OCI-LY7 (cell line): ENCODE results near the gene DRG2. TPM values are rescaled to one million over a fixed set of nuclear protein-coding genes. Genes with fewer than 3 reads are reported as not detected.

Experiments
- BruUV-seq: library from RNA; stranded (reverse); fragments of 400-500 nt; replicated peaks from 2 replicates; lab custom pipeline; 2021; lab: Mats Ljungman, UMichigan
- CTCF ChIA-PET: fragments of 300-600 bp; sonication (Branson Sonifier 250); formaldehyde crosslinking; loops from one replicate; lab custom pipeline; 2022; ENCODE audit warnings: antibody characterized with exemption; ENCODE audit not compliant: unreplicated experiment; lab: Charles Lee
- POLR2A ChIA-PET: fragments of 300-600 bp; sonication (Branson Sonifier 250); formaldehyde crosslinking; loops from one replicate; lab custom pipeline; 2022; ENCODE audit warnings: antibody characterized with exemption; lab: Charles Lee
- DNase-seq: peaks from one replicate; pipeline ENCODE4 v3.0.0-alpha.2; 2015; ENCODE audit warnings: low spot score
- H2AFZ ChIP-seq: fragments of 200-600 bp; sonication (generic), shearing (Covaris generic); 2 replicates; pipeline ENCODE4 v1.6.1; 2014; ENCODE audit warnings: mild to moderate bottlenecking, antibody characterized with exemption, low read length, moderate library complexity
- H3K27ac ChIP-seq: fragments of 200-600 bp; sonication (generic); 2 replicates; pipeline ENCODE4 v1.5.1; 2014; ENCODE audit warnings: mixed run types, low read depth, mild to moderate bottlenecking, moderate library complexity, low read length, inconsistent platforms; ENCODE audit not compliant: poor library complexity, severe bottlenecking
- H3K36me3 ChIP-seq: fragments of 200-600 bp; sonication (generic); 2 replicates; pipeline ENCODE4 v1.6.1; 2014; ENCODE audit warnings: mild to moderate bottlenecking, antibody characterized with exemption, low read length, moderate library complexity, mixed read lengths; ENCODE audit not compliant: insufficient read depth
- H3K4me1 ChIP-seq: fragments of 200-600 bp; sonication (generic); 2 replicates; pipeline ENCODE4 v1.5.1; 2014; ENCODE audit warnings: mild to moderate bottlenecking, low read length; ENCODE audit not compliant: insufficient read depth, poor library complexity, severe bottlenecking
- H3K4me2 ChIP-seq: fragments of 200-600 bp; sonication (generic); 2 replicates; pipeline ENCODE4 v1.6.1; 2014; ENCODE audit warnings: mild to moderate bottlenecking, low read length
- H3K4me3 ChIP-seq: fragments of 200-600 bp; sonication (generic); 2 replicates; pipeline ENCODE4 v1.5.1; 2014; ENCODE audit warnings: mild to moderate bottlenecking, low read depth, low read length; ENCODE audit not compliant: poor library complexity, severe bottlenecking
- H3K79me2 ChIP-seq: fragments of 200-600 bp; sonication (generic); 2 replicates; pipeline ENCODE4 v1.6.1; 2016; ENCODE audit warnings: low read depth, mild to moderate bottlenecking, low read length, moderate library complexity, mixed read lengths; ENCODE audit not compliant: insufficient read depth
- H3K9me2 ChIP-seq: fragments of 200-600 bp; sonication (generic); 2 replicates; pipeline ENCODE4 v1.6.1; 2016; ENCODE audit warnings: mild to moderate bottlenecking, low read length, mixed read lengths; ENCODE audit not compliant: insufficient read depth
- H3K9me3 ChIP-seq: fragments of 200-600 bp; sonication (generic); 2 replicates; pipeline ENCODE4 v1.6.1; 2014; ENCODE audit warnings: mild to moderate bottlenecking, mixed run types, low read length, mixed read lengths
- H4K20me1 ChIP-seq: fragments of 200-600 bp; sonication (generic); 2 replicates; pipeline ENCODE4 v1.6.1; 2014; ENCODE audit warnings: mild to moderate bottlenecking, antibody characterized with exemption, low read length, moderate library complexity, mixed read lengths; ENCODE audit not compliant: insufficient read depth
- CTCF ChIP-seq: fragments of 200-600 bp; sonication (generic); conservative IDR thresholded peaks from 2 replicates; pipeline ENCODE4 v1.5.1; 2014; ENCODE audit warnings: mild to moderate bottlenecking, antibody characterized with exemption, low read length, moderate library complexity, mixed read lengths
- EZH2phosphoT487 ChIP-seq: fragments of 200-600 bp; sonication (generic); IDR thresholded peaks from 2 replicates; pipeline ENCODE4 v1.6.1; 2018; ENCODE audit warnings: low read depth, borderline replicate concordance, mild to moderate bottlenecking, mixed run types, antibody characterized with exemption, low read length, moderate library complexity, mixed read lengths
- intact Hi-C: fragments of 100-400 bp; cut with micrococcal nuclease; formaldehyde crosslinking; loops from one replicate; pipeline ENCODE4 v1.10.0; 2022; ENCODE audit not compliant: unreplicated experiment
- total RNA-seq, 2 experiments: library from RNA; depleted of rRNA in 1 of 2; stranded (reverse); fragments of >200 nt in 1 of 2; shearing (Covaris generic) in 1 of 2; gene quantifications; 2 replicates each; pipeline ENCODE4 v1.2.3, GENCODE V29; 2014 to 2022

DRG2 gene
- total RNA-seq, 2 experiments from 2014 or later = 60.4 to 62.6 TPM

DNA sequence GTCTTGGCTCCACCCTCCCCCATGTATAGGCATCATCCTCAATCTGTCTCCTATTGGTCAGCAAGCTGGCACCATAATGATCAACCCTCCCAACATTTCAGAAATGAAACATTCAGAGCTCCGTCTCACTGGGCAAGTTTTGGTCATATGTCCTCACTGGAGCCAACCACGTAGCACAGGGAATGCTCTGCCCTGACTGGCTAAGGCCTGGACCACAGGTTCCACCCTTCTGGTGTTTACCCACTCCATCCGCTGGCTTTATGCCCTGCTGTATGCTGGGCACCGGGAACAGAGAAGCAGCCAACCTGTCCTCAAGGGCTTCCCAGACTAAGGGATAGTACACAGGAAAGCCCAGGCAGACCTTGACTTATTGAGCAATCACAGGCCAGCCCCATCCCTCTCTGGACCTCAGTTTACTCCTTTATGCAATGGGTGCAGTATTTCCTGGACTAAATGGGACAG lies 41.3 kb downstream of the DRG2 start:
- no peaks in the 10 kb centered on the region for H3K9me2 ChIP-seq
- no peak overlapping the region for H3K27ac ChIP-seq
- POLR2A ChIA-PET = no interaction called here
- no peaks in the 10 kb centered on the region for H3K36me3 ChIP-seq
- BruUV-seq = no TSS peak
- intact Hi-C loops = no loop called here
- no peaks in the 10 kb centered on the region for H4K20me1 ChIP-seq
- H3K4me2 ChIP-seq = no peak overlapping the region
- H3K79me2 ChIP-seq = no peaks in the 10 kb centered on the region
- no peak for DNase-seq
- CTCF ChIA-PET = no interaction called here
- H3K4me1 ChIP-seq = no peaks in the 10 kb centered on the region
- TF ChIP-seq EZH2phosphoT487 (no peak), CTCF (no peak)
- H3K9me3 ChIP-seq = no peaks in the 10 kb centered on the region
- no peak overlapping the region for H3K4me3 ChIP-seq
- H2AFZ ChIP-seq = no peak overlapping the region

DNA sequence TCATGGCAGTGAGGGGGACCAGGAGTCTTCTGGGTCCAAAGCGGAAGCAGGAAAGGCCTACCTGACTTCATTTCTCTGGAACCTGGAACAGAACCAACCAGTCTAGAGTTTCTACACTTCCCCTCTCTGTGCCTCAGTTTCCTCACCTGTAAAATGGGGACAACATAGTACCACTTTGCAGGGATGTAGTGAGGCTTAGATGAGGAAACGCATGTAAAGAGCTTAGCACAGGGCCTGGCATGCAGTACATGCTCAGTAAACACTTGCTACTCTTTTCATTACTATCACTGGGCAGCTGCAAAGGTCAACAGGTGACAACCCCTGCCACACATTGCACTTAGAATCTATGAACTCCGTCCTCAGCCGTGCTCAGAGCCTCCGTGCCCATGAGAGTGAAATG lies 45.0 kb downstream of the DRG2 start:
- H3K79me2 ChIP-seq = no peaks in the 10 kb centered on the region
- no peak for TF ChIP-seq EZH2phosphoT487
- TF ChIP-seq CTCF = no peak

DNA sequence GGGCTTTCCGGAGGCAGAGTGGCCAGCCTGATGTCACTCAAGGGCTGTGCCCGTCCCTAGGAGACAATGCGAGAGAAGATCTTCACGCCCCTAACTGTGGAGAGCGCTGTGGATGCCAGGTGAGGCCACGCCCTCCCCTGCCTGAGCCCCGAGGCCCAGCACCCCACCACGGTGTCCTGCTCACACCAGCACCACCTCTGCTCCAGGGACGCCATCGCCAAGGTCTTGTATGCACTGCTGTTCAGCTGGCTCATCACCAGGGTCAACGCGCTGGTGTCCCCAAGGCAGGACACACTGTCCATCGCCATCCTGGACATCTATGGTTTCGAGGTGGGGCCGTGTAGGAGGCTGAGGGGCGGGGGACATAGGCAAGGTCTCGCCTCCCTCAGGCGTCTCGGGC lies 48.6 kb downstream of the DRG2 start:
- Histone ChIP-seq H3K36me3 (no peaks in the 10 kb centered on the region), H3K9me3 (no peaks in the 10 kb centered on the region), H3K79me2 (no peaks in the 10 kb centered on the region), H2AFZ (no peak overlapping the region), H3K4me3 (no peak overlapping the region), H3K27ac (no peak overlapping the region), H3K4me1 (no peaks in the 10 kb centered on the region), H3K9me2 (no peaks in the 10 kb centered on the region), H3K4me2 (no peak overlapping the region), H4K20me1 (no peaks in the 10 kb centered on the region)
- DNase-seq = no peak
- intact Hi-C loops = no loop called here
- TF ChIP-seq CTCF (no peak), EZH2phosphoT487 (no peak)
- BruUV-seq = no TSS peak
- CTCF ChIA-PET = no interaction called here
- POLR2A ChIA-PET = no interaction called here

More for the DNA sequence above, 45.0 kb downstream of the DRG2 start:
- Histone ChIP-seq H2AFZ (no peak overlapping the region), H3K36me3 (no peaks in the 10 kb centered on the region), H3K4me3 (no peak overlapping the region), H3K4me2 (no peak overlapping the region), H3K4me1 (no peaks in the 10 kb centered on the region), H4K20me1 (no peaks in the 10 kb centered on the region), H3K27ac (no peak overlapping the region), H3K9me2 (no peaks in the 10 kb centered on the region), H3K9me3 (no peaks in the 10 kb centered on the region)
- intact Hi-C loops = no loop called here
- CTCF ChIA-PET = no interaction called here
- DNase-seq = no peak
- POLR2A ChIA-PET = no interaction called here
- no TSS peak for BruUV-seq
